Pancreas (tissue), 10 donors: Measurements from ENCODE around the gene ITIH3. TPM values are rescaled to one million over a fixed set of nuclear protein-coding genes. Genes with fewer than 3 reads are reported as not detected.

ENCODE experiments used
- ATAC-seq, 4 donors: fragments of 200-7000 bp; cut with Tn5 transposase; one replicate each; pipeline versions ENCODE4 v1.8.0 to v1.9.1; 2020; ENCODE audit warnings: mild to moderate bottlenecking in 4 of 4, moderate library complexity in 4 of 4
- DNase-seq, 6 donors: peaks; one replicate each; pipeline ENCODE4 v3.0.0-alpha.2; 2020
- FAIRE-seq: peaks from 2 replicates; lab custom pipeline; 2012; peaks lifted over from hg19 to GRCh38; lab: Jason Lieb, UNC
- H3K27ac ChIP-seq, 4 donors: fragments of 200-600 bp; sonication (generic); 1 replicate in 3 of 4; 2 replicates in 1 of 4; pipeline versions ENCODE4 v1.5.0 to v1.8.0; 2020
- H3K27me3 ChIP-seq, 4 donors: fragments of 200-600 bp; one replicate each; pipeline ENCODE4 v1.8.0; 2021
- H3K36me3 ChIP-seq, 3 donors: fragments of 200-600 bp; sonication (generic) in 1 of 3; one replicate each; pipeline versions ENCODE4 v1.5.0 to v1.8.0; 2020 to 2021
- H3K4me1 ChIP-seq, 3 donors: fragments of 200-600 bp; one replicate each; pipeline ENCODE4 v1.8.0; 2021
- H3K4me3 ChIP-seq, 4 donors: fragments of 200-600 bp; sonication (generic) in 2 of 4; one replicate each; pipeline versions ENCODE4 v1.5.0 to v1.8.0; 2020 to 2021
- H3K9me3 ChIP-seq, 4 donors: fragments of 200-600 bp; one replicate each; pipeline ENCODE4 v1.8.0; 2021
- CTCF ChIP-seq, 4 donors: fragments of 200-600 bp; sonication (generic) in 3 of 4; IDR thresholded peaks; one replicate each; pipeline versions ENCODE4 v1.5.0 to v1.8.0; 2021; ENCODE audit warnings: antibody characterized with exemption in 4 of 4
- WGBS, 2 donors: extraction: QIAGEN DNeasy Blood & Tissue Kit; methylation state at CpG; one replicate each; pipeline ENCODE4 v1.1.7; 2013; 5-methylcytosine and 5-hydroxymethylcytosine counted together
- intact Hi-C, 3 donors: fragments of 100-400 bp; cut with DNase I; formaldehyde crosslinking; loops; one replicate each; pipeline versions ENCODE4 v1.11.1 to v1.14.2; 2022
- polyA plus RNA-seq, 2 donors: library from polyadenylated mRNA; stranded (reverse); fragments of 200-250 nt; gene quantifications; one replicate each; pipeline ENCODE4 v1.2.3, GENCODE V29; 2013
- total RNA-seq, 6 donors: library from RNA; stranded (reverse); fragmentation: NEBNext Ultra II Directional in 4 of 6; extraction: Animal tissue kit (Norgen Biotek cat#: 25700) in 4 of 6; gene quantifications; one replicate each; pipeline versions ENCODE4 v1.2.1 to v1.2.4, GENCODE V29; 2021 to 2023
- donor health status: healthy with polysubstance abuse.
- donor health status: DM: no; HTN: no; CAD: no; lungs with moderate emphysema.
- donor health status: DM: no; HTN: no; CAD: no.
- donor health status: control.
- donor health status: control.
- donor health status: Bipolar disorder and iron deficiency.
- donor health status: DM: yes; HTN: yes; CAD: no.
- donor health status: DM: no; HTN: no; CAD: no.
- donor health status: DM: no; HTN: no; CAD: no.
- donor health status: DM: yes; HTN: yes; CAD: no.

Gene ITIH3
- total and polyA plus RNA-seq, 8 donors: 0.29 to 2.1 (median 1.3) TPM; not detected in 2

- H3K4me1 ChIP-seq: no peaks in the 10 kb centered on the region
- 77 to 78% methylated on average over 16 of the region's 16 CpGs for WGBS, 2 donors
- no peak for ATAC-seq
- H3K9me3 ChIP-seq: no peaks in the 10 kb centered on the region
- no peak for FAIRE-seq
- H3K27ac ChIP-seq: no peak overlapping the region
- intact Hi-C loops: no loop called here
- TF ChIP-seq CTCF (IDR thresholded peaks at IDR 0.05): no peak
- no peaks in the 10 kb centered on the region for H3K27me3 ChIP-seq
- no peaks in the 10 kb centered on the region for H3K36me3 ChIP-seq
- no peak overlapping the region for H3K4me3 ChIP-seq
- peak in 1 of 6 donors; percentile 17 for DNase-seq
Observed at GRCh38 chr3:52788890-52789745, 5.5 kb upstream of the ITIH3 start.

DNA sequence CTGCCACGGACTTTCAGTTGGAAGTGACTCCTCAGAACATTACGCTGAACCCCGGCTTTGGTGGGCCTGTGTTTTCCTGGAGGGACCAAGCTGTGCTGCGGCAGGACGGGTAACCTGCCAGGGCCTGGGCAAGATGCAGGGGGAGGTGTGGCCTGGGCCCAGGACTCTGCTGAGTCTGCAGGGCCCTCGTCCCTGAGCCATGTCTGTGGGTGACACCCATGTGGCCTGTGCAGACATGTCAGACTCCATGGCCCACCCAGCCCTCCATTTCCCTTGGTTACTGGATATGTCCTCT lies 4.9 kb upstream of the ITIH3 start:
- no peak overlapping the region for H3K27ac ChIP-seq
- intact Hi-C loops: no loop called here
- H3K27me3 ChIP-seq: no peaks in the 10 kb centered on the region
- no peaks in the 10 kb centered on the region for H3K36me3 ChIP-seq
- no peaks in the 10 kb centered on the region for H3K9me3 ChIP-seq
- no peak overlapping the region for H3K4me3 ChIP-seq
- WGBS, 2 donors: 87 to 93% methylated on average over 6 of the region's 6 CpGs
- H3K4me1 ChIP-seq: no peaks in the 10 kb centered on the region
- DNase-seq: peak in 1 of 6 donors; percentile 44
- FAIRE-seq: no peak
- TF ChIP-seq CTCF (IDR thresholded peaks at IDR 0.05): no peak
- no peak for ATAC-seq

DNA sequence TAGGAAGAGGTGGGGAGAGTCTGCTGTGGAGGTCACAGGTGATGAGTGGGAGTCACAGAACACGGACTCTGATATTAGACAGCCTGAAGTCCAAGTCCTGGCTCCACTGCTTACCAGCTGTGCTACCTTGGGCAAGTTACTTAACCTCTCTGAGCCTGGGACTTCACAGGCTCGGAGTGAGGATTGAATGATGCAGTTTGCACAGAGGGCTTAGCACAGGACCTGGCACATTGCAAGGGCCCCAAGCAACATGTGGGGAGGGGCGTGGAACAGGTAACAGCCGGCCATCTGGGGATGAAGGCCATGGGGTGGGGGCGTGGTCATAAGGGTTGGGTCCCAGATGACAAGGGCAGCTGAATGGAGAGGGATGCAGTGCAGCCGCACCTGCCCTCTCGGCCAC lies 4.3 kb upstream of the ITIH3 start:
- peaks cover 0 to 2% (median 0%) of the 10 kb centered on the region in 3 donors for H3K4me1 ChIP-seq
- DNase-seq (peak in 1 of 6 donors; percentile 32), ATAC-seq (no peak), FAIRE-seq (no peak)
- no peak overlapping the region for H3K27ac ChIP-seq
- no peak for TF ChIP-seq CTCF (IDR thresholded peaks at IDR 0.05)
- no peak overlapping the region for H3K4me3 ChIP-seq
- H3K36me3 ChIP-seq: no peaks in the 10 kb centered on the region
- H3K27me3 ChIP-seq: no peaks in the 10 kb centered on the region
- H3K9me3 ChIP-seq: no peaks in the 10 kb centered on the region
- WGBS, 2 donors: 72 to 73% methylated on average over 7 of the region's 7 CpGs
- intact Hi-C loops: no loop called here

DNA sequence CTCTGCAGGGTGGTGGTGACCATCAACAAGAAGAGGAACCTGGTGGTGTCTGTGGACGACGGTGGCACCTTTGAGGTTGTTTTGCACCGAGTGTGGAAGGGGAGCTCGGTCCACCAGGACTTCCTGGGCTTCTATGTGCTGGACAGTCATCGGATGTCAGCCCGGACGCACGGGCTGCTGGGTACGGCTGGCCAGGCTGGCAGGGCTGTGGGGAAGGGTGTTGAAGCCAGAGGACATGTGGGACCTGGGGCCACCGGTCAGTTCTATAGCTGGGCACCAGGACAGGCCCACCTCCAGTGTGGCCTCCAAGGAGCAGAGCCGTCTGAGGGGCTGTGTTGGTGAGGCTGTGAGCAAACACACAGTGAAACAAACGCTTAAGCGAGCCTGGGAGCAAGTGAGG lies 3.9 kb upstream of the ITIH3 start:
- FAIRE-seq: no peak

More for the DNA sequence above, 3.9 kb upstream of the ITIH3 start:
- Histone ChIP-seq H3K4me1 (peaks cover 0 to 3% (median 0%) of the 10 kb centered on the region in 3 donors), H3K4me3 (no peak overlapping the region), H3K36me3 (no peaks in the 10 kb centered on the region), H3K27me3 (no peaks in the 10 kb centered on the region), H3K9me3 (no peaks in the 10 kb centered on the region), H3K27ac (no peak overlapping the region)
- intact Hi-C loops: no loop called here
- 84 to 91% methylated on average over 13 of the region's 13 CpGs for WGBS, 2 donors
- no peak for TF ChIP-seq CTCF (IDR thresholded peaks at IDR 0.05)
- ATAC-seq (no peak), DNase-seq (peak in 1 of 6 donors; percentile 36)
